HG03575 (cell line): Measurements from ENCODE around the gene PIK3R1.
A peak's percentile ranks its signal among the peaks of the same experiment; 100 is the strongest.

Experiments
- ATAC-seq: cut with Tn5 transposase; IDR thresholded peaks from one replicate; pipeline ENCODE4 v1.9.1; 2021; ENCODE audit not compliant: unreplicated experiment, insufficient number of reproducible peaks, low FRiP score; ENCODE audit errors: extremely low read depth

The PIK3R1 gene

GRCh38 chr5:68333649-68334552 lies 118.3 kb downstream of the PIK3R1 start:
- no peak for ATAC-seq

GRCh38 chr5:68334553-68334886 lies 119.0 kb downstream of the PIK3R1 start:
- no peak for ATAC-seq

- ATAC-seq = no peak
These were observed 119.5 kb downstream of the PIK3R1 start for GRCh38 chr5:68335075-68335474.

- ATAC-seq = no peak
These were observed 120.6 kb downstream of the PIK3R1 start for GRCh38 chr5:68336200-68336599.

- ATAC-seq = no peak
These were observed 121.7 kb downstream of the PIK3R1 start for GRCh38 chr5:68337235-68337634.

GRCh38 chr5:68339921-68340321 lies 124.4 kb downstream of the PIK3R1 start:
- no peak for ATAC-seq

GRCh38 chr5:68341006-68341405 lies 125.5 kb downstream of the PIK3R1 start:
- ATAC-seq = no peak

GRCh38 chr5:68342693-68343092 lies 127.1 kb downstream of the PIK3R1 start:
- no peak for ATAC-seq

- ATAC-seq = peak; percentile 73
These were observed 127.9 kb downstream of the PIK3R1 start for GRCh38 chr5:68343421-68343826.

- no peak for ATAC-seq
These were observed 129.0 kb downstream of the PIK3R1 start for GRCh38 chr5:68344447-68345111.

GRCh38 chr5:68345171-68345570 lies 129.6 kb downstream of the PIK3R1 start:
- no peak for ATAC-seq

GRCh38 chr5:68345582-68345981 lies 130.0 kb downstream of the PIK3R1 start:
- no peak for ATAC-seq

GRCh38 chr5:68347536-68347935 lies 132.0 kb downstream of the PIK3R1 start:
- no peak for ATAC-seq

GRCh38 chr5:68348447-68349222 lies 133.1 kb downstream of the PIK3R1 start:
- no peak for ATAC-seq

GRCh38 chr5:68350176-68350575 lies 134.6 kb downstream of the PIK3R1 start:
- ATAC-seq = no peak
